A549 (cell line): Measurements from ENCODE around the gene BCAS1. TPM values are rescaled to one million over a fixed set of nuclear protein-coding genes. Genes with fewer than 3 reads are reported as not detected.

ENCODE experiments used
- ATAC-seq, 2 experiments: fragments of 200-7000 bp in 1 of 2; fragments of >200 bp in 1 of 2; cut with Nextera tagmentation in 1 of 2; cut with Tn5 transposase in 1 of 2; 3 replicates each; pipeline versions ENCODE4 v1.8.0 to v1.9.1; 2018 to 2020; ENCODE audit warnings: mild to moderate bottlenecking in 1 of 2, moderate library complexity in 1 of 2
- CTCF ChIA-PET: fragments of 300-600 bp; sonication (Branson Sonifier 250); formaldehyde crosslinking; extraction: SDS; loops from one replicate; lab custom pipeline; 2021; ENCODE audit warnings: antibody characterized with exemption, inconsistent platforms; lab: Yijun Ruan, JAX
- POLR2A ChIA-PET: fragments of 350-600 bp; formaldehyde crosslinking; extraction: SDS; loops from one replicate; lab custom pipeline; 2021; ENCODE audit warnings: antibody characterized with exemption, inconsistent platforms; lab: Yijun Ruan, JAX
- DNase-seq, 2 experiments: peaks; one replicate each; pipeline versions ENCODE4 v3.0.0 to v3.0.0-alpha.2; 2011 to 2016; ENCODE audit warnings: low read depth in 1 of 2, low spot score in 1 of 2
- FAIRE-seq: peaks from 2 replicates; lab custom pipeline; 2011; peaks lifted over from hg19 to GRCh38; lab: Jason Lieb, UNC
- H3K27ac ChIP-seq, 2 experiments: fragments of >200 bp; sonication (Bioruptor Twin); formaldehyde crosslinking; 3 replicates each; pipeline ENCODE4 v1.5.1; 2016 to 2017
- H3K4me1 ChIP-seq: fragments of >200 bp; sonication (Bioruptor Twin); formaldehyde crosslinking; 3 replicates; pipeline ENCODE4 v1.6.1; 2016
- H3K4me2 ChIP-seq: fragments of >200 bp; sonication (Bioruptor Twin); formaldehyde crosslinking; 3 replicates; pipeline ENCODE4 v1.6.1; 2016
- H3K4me3 ChIP-seq: fragments of >200 bp; sonication (Bioruptor Twin); formaldehyde crosslinking; 3 replicates; pipeline ENCODE4 v1.5.1; 2016
- H3K9me3 ChIP-seq: fragments of >200 bp; sonication (Bioruptor Twin); formaldehyde crosslinking; 3 replicates; pipeline ENCODE4 v1.6.1; 2016
- ATOH8 ChIP-seq: fragments of 250-450 bp; sonication (Bioruptor Pico); IDR thresholded peaks from 2 replicates; pipeline ENCODE4 v1.5.0; 2020; ENCODE audit warnings: low read depth, mild to moderate bottlenecking, moderate library complexity
- CBX2 ChIP-seq: fragments of 200-600 bp; sonication (generic); IDR thresholded peaks from 2 replicates; pipeline ENCODE4 v1.6.1; 2016; ENCODE audit warnings: low read depth, mild to moderate bottlenecking, borderline replicate concordance
- CEBPB ChIP-seq, 2 experiments: fragments of >200 bp in 1 of 2; sonication (Bioruptor Twin) in 1 of 2; formaldehyde crosslinking in 1 of 2; IDR thresholded peaks; 2 replicates each; pipeline ENCODE4 v1.6.1; 2012 to 2016
- CHD2 ChIP-seq: fragments of 150-350 bp; IDR thresholded peaks from 2 replicates; pipeline ENCODE4 v1.6.1; 2014; ENCODE audit warnings: low read length; ENCODE audit not compliant: partially characterized antibody
- CHD4 ChIP-seq: fragments of 200-600 bp; sonication (generic); IDR thresholded peaks from 2 replicates; pipeline ENCODE4 v1.6.1; 2016; ENCODE audit warnings: antibody characterized with exemption, mild to moderate bottlenecking, borderline replicate concordance
- CTCF ChIP-seq: fragments of >200 bp; sonication (Bioruptor Twin); formaldehyde crosslinking; IDR thresholded peaks from 3 replicates; pipeline ENCODE4 v1.5.1; 2016
- ELK1 ChIP-seq: fragments of 150-350 bp; IDR thresholded peaks from 2 replicates; pipeline ENCODE4 v1.6.1; 2014; ENCODE audit warnings: low read depth, mild to moderate bottlenecking, low read length
- FOSL2 ChIP-seq, 2 experiments: fragments of 450-650 bp in 1 of 2; fragments of >200 bp in 1 of 2; sonication (Bioruptor Twin) in 1 of 2; formaldehyde crosslinking; IDR thresholded peaks; 2 replicates each; pipeline versions ENCODE4 v1.5.0 to v1.6.1; 2016 to 2020; ENCODE audit warnings: mild to moderate bottlenecking in 1 of 2, moderate library complexity in 1 of 2
- FOXS1 ChIP-seq: fragments of 250-450 bp; sonication (Bioruptor Pico); IDR thresholded peaks from 2 replicates; pipeline ENCODE4 v1.5.0; 2020; ENCODE audit warnings: mild to moderate bottlenecking, moderate library complexity
- HMGXB4 ChIP-seq: fragments of 250-450 bp; sonication (Bioruptor Pico); IDR thresholded peaks from 2 replicates; pipeline ENCODE4 v1.5.0; 2021; ENCODE audit warnings: mild to moderate bottlenecking, moderate library complexity, borderline replicate concordance
- HOXA7 ChIP-seq: fragments of 250-450 bp; sonication (Bioruptor Pico); IDR thresholded peaks from 2 replicates; pipeline ENCODE4 v1.5.0; 2020; ENCODE audit warnings: mild to moderate bottlenecking, moderate library complexity
- HOXB5 ChIP-seq: fragments of 250-450 bp; sonication (Bioruptor Pico); IDR thresholded peaks from 2 replicates; pipeline ENCODE4 v1.5.0; 2020; ENCODE audit warnings: mild to moderate bottlenecking, moderate library complexity
- JUNB ChIP-seq: fragments of >200 bp; sonication (Bioruptor Twin); formaldehyde crosslinking; IDR thresholded peaks from 2 replicates; pipeline ENCODE4 v1.6.1; 2016
- MAFK ChIP-seq: fragments of 450-650 bp; IDR thresholded peaks from 2 replicates; pipeline ENCODE4 v1.6.1; 2014; ENCODE audit not compliant: partially characterized antibody
- MAX ChIP-seq: IDR thresholded peaks from 2 replicates; pipeline ENCODE4 v1.6.1; 2012
- NPAS2 ChIP-seq: fragments of 250-450 bp; sonication (Bioruptor Pico); IDR thresholded peaks from 2 replicates; pipeline ENCODE4 v1.8.0; 2022; ENCODE audit warnings: mild to moderate bottlenecking, moderate library complexity, borderline replicate concordance
- NR3C1 ChIP-seq: fragments of >200 bp; sonication (Bioruptor Twin); formaldehyde crosslinking; IDR thresholded peaks from 3 replicates; pipeline ENCODE4 v1.6.1; 2017
- POLR2A ChIP-seq: IDR thresholded peaks from 2 replicates; pipeline ENCODE4 v1.6.1; 2012; ENCODE audit warnings: mild to moderate bottlenecking, low read length
- RARB ChIP-seq: fragments of 250-450 bp; sonication (Bioruptor Pico); IDR thresholded peaks from 2 replicates; pipeline ENCODE4 v1.8.0; 2021; ENCODE audit warnings: mild to moderate bottlenecking, moderate library complexity
- RFX5 ChIP-seq: fragments of 450-650 bp; IDR thresholded peaks from 2 replicates; pipeline ENCODE4 v1.7.1; 2014; ENCODE audit warnings: antibody characterized with exemption, mild to moderate bottlenecking, moderate library complexity
- USF2 ChIP-seq: fragments of 450-650 bp; IDR thresholded peaks from 2 replicates; pipeline ENCODE4 v1.6.1; 2014; ENCODE audit warnings: antibody characterized with exemption
- ZFP36 ChIP-seq: fragments of 450-650 bp; IDR thresholded peaks from 2 replicates; pipeline ENCODE4 v1.6.1; 2014; ENCODE audit warnings: borderline replicate concordance; ENCODE audit not compliant: partially characterized antibody
- ZNF302 ChIP-seq: fragments of 250-450 bp; sonication (Bioruptor Pico); IDR thresholded peaks from 2 replicates; pipeline ENCODE4 v1.9.0; 2021; ENCODE audit warnings: inconsistent platforms, mild to moderate bottlenecking, moderate library complexity
- WGBS: methylation state at CpG from one replicate; pipeline ENCODE4 v1.1.6; 2017; ENCODE audit errors: missing lambda C conversion rate; 5-methylcytosine and 5-hydroxymethylcytosine counted together
- polyA plus RNA-seq, 4 experiments: library from polyadenylated mRNA; depleted of rRNA in 3 of 4; stranded (reverse); fragments of >200 nt; fragmentation: RNase III in 1 of 4; extraction: RNeasy Plus Mini Kit Qiagen cat#74134 plus additional on column Dnase treatment in 1 of 4; gene quantifications; 2 replicates in 3 of 4; 3 replicates in 1 of 4; pipeline ENCODE4 v1.2.3, GENCODE V29; 2011 to 2017

Gene BCAS1
- polyA plus RNA-seq, 2 of the 4 experiments (the other 2 are of a cell fraction) = 1.4 to 3.9 TPM

- TF ChIP-seq JUNB (no peak), HOXB5 (CRISPR knock-in tag) (no peak), MAX (no peak), FOSL2 (IDR thresholded peaks at IDR 0.05) (no peak), FOSL2 (CRISPR knock-in tag; IDR thresholded peaks at IDR 0.05) (no peak), USF2 (no peak), HOXA7 (CRISPR knock-in tag) (no peak), HMGXB4 (CRISPR knock-in tag) (no peak), CHD4 (no peak; the same call in 1 of the 2 replicates), NPAS2 (CRISPR knock-in tag) (no peak), ATOH8 (no peak), CEBPB (IDR thresholded peaks at IDR 0.05) (no peak), CTCF (no peak)
- TF ChIP-seq, all 56 proteins: peak for 0
- H3K4me1 ChIP-seq = peaks cover 55% of the 10 kb centered on the region
- ChIA-PET CTCF (interaction anchor here (0.8 to 3.5 kb wide), 11 partner anchors 9 to 568 kb away, joined by 3 to 13 read pairs (median 3); partner anchors contain the start of gene PFDN4), POLR2A (no interaction called here)
- H3K9me3 ChIP-seq = no peaks in the 10 kb centered on the region
- H3K4me2 ChIP-seq = peak overlapping the region; percentile 60
- FAIRE-seq (no peak), ATAC-seq (peak in 1 of 2 experiments; percentile 13; a peak in 1 of 6 replicates), DNase-seq (no peak)
- H3K27ac ChIP-seq = peak overlapping the region; percentile 8 to 45; a peak in 4 of 6 replicates
- H3K4me3 ChIP-seq = no peak overlapping the region
- 27% methylated on average over 6 of the region's 6 CpGs for WGBS
Observed at GRCh38 chr20:54082100-54082499, 11.7 kb upstream of the BCAS1 start.

GRCh38 chr20:54079652-54080051 is 9.3 kb upstream of the BCAS1 start:
- Histone ChIP-seq H3K4me2 (no peak overlapping the region), H3K4me1 (peaks cover 32% of the 10 kb centered on the region), H3K9me3 (no peaks in the 10 kb centered on the region), H3K4me3 (no peak overlapping the region), H3K27ac (no peak overlapping the region)
- WGBS = 83% methylated on average over 3 of the region's 3 CpGs
- ChIA-PET CTCF (interaction anchor here (0.6 to 1.3 kb wide), 4 partner anchors 8 to 120 kb away, joined by 3 to 6 read pairs (median 3); no protein-coding TSS in a partner anchor), POLR2A (no interaction called here)
- no peak for DNase-seq
- TF ChIP-seq MAFK = no peak
- ATAC-seq = no peak
- no peak for FAIRE-seq

- H3K27ac ChIP-seq = no peak overlapping the region
- peaks cover 20% of the 10 kb centered on the region for H3K4me1 ChIP-seq
- DNase-seq = no peak
- 85% methylated on average over 7 of the region's 7 CpGs for WGBS
- no peak for TF ChIP-seq FOXS1 (CRISPR knock-in tag)
- no peak for TF ChIP-seq ZFP36
- TF ChIP-seq ELK1 = no peak
- no peak for TF ChIP-seq HMGXB4 (CRISPR knock-in tag)
- TF ChIP-seq MAFK = no peak
- no peak for TF ChIP-seq CBX2
- TF ChIP-seq HOXA7 (CRISPR knock-in tag) = no peak
- TF ChIP-seq RFX5 = no peak
- TF ChIP-seq POLR2A = no peak
- no peak for TF ChIP-seq CHD4
- TF ChIP-seq NR3C1 = no peak
- TF ChIP-seq FOSL2 (IDR thresholded peaks at IDR 0.05) = no peak
- no peak for TF ChIP-seq FOSL2 (CRISPR knock-in tag; IDR thresholded peaks at IDR 0.05)
- TF ChIP-seq ZNF302 (CRISPR knock-in tag) = no peak
- no peak for TF ChIP-seq RARB (CRISPR knock-in tag)
- no peak for TF ChIP-seq CHD2
- ChIA-PET CTCF (interaction anchor here (1.0 to 2.3 kb wide), 4 partner anchors 8 to 129 kb away, joined by 4 to 15 read pairs (median 6); no protein-coding TSS in a partner anchor), POLR2A (no interaction called here)
- no peaks in the 10 kb centered on the region for H3K9me3 ChIP-seq
- no peak overlapping the region for H3K4me3 ChIP-seq
- FAIRE-seq = no peak
- ATAC-seq = no peak
- no peak overlapping the region for H3K4me2 ChIP-seq
Observed at GRCh38 chr20:54078296-54078984, 8.0 kb upstream of the BCAS1 start.
